ENCODE data around the gene CNOT2. TPM values are rescaled to one million over a fixed set of nuclear protein-coding genes. Genes with fewer than 3 reads are reported as not detected.
A peak's percentile ranks its signal among the peaks of the same experiment; 100 is the strongest.

Gene CNOT2
- total RNA-seq, 2 experiments from 2014 or later, result 121 to 123 TPM

DNA sequence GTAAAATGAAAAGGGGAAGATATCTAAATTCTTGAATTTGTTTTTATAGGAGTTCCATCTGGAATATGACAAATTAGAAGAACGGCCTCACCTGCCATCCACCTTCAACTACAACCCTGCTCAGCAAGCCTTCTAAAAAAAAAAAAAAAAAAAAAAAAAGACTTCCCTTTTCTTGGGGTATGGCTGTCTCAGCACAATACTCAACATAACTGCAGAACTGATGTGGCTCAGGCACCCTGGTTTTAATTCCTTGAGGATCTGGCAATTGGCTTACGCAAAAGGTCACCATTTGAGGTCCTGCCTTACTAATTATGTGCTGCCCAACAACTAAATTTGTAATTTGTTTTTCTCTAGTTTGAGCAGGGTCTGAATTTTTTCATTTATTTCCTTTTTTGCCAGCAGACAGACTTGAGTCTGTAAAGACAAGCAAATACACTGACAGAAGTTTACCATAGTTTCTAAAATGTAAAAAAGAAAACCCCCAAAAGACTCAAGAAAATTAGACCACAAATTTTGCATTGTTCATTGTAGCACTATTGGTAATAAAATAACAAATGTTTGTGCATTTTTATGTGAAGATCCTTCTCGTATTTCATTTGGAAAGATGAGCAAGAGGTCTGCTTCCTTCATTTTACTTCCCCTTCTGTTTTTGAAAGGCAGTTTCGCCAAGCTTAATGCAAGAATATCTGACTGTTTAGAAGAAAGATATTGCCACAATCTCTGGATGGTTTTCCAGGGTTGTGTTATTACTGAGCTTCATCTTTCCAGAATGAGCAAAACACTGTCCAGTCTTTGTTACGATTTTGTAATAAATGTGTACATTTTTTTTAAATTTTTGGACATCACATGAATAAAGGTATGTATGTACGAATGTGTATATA lies 110.8 kb downstream of the CNOT2 start:
- Histone ChIP-seq H3K9me3 (ENCODE audit: low read length) (no peaks in the 10 kb centered on the region), H3K4me3 (ENCODE audit: low read depth, low read length, poor library complexity, severe bottlenecking) (no peak overlapping the region), H3K4me1 (ENCODE audit: insufficient read depth, low read length, poor library complexity, severe bottlenecking) (no peaks in the 10 kb centered on the region), H3K9me2 (ENCODE audit: insufficient read depth, low read length) (no peaks in the 10 kb centered on the region), H4K20me1 (ENCODE audit: insufficient read depth, low read length) (no peaks in the 10 kb centered on the region), H3K79me2 (ENCODE audit: insufficient read depth, low read depth, low read length) (no peaks in the 10 kb centered on the region), H2AFZ (ENCODE audit: low read length) (no peak overlapping the region), H3K27ac (ENCODE audit: low read depth, low read length, poor library complexity, severe bottlenecking) (no peak overlapping the region), H3K36me3 (ENCODE audit: insufficient read depth, low read length) (peaks cover 37% of the 10 kb centered on the region), H3K4me2 (ENCODE audit: low read length) (no peak overlapping the region)
- no peak for TF ChIP-seq EZH2phosphoT487 (IDR thresholded peaks at IDR 0.05; ENCODE audit: borderline replicate concordance, low read depth, low read length)
- TF ChIP-seq, protein P1, sequence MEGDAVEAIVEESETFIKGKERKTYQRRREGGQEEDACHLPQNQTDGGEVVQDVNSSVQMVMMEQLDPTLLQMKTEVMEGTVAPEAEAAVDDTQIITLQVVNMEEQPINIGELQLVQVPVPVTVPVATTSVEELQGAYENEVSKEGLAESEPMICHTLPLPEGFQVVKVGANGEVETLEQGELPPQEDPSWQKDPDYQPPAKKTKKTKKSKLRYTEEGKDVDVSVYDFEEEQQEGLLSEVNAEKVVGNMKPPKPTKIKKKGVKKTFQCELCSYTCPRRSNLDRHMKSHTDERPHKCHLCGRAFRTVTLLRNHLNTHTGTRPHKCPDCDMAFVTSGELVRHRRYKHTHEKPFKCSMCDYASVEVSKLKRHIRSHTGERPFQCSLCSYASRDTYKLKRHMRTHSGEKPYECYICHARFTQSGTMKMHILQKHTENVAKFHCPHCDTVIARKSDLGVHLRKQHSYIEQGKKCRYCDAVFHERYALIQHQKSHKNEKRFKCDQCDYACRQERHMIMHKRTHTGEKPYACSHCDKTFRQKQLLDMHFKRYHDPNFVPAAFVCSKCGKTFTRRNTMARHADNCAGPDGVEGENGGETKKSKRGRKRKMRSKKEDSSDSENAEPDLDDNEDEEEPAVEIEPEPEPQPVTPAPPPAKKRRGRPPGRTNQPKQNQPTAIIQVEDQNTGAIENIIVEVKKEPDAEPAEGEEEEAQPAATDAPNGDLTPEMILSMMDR (conservative IDR thresholded peaks at IDR 0.05; ENCODE audit: low read length), result no peak
- ChIA-PET POLR2A (no interaction called here), CTCF (ENCODE audit: unreplicated experiment) (no interaction called here)
- no peak for DNase-seq (ENCODE audit: low spot score)
- intact Hi-C loops (cut with micrococcal nuclease; ENCODE audit: unreplicated experiment), result no loop called here
- BruUV-seq (replicated peaks), result TSS peak; percentile 12

DNA sequence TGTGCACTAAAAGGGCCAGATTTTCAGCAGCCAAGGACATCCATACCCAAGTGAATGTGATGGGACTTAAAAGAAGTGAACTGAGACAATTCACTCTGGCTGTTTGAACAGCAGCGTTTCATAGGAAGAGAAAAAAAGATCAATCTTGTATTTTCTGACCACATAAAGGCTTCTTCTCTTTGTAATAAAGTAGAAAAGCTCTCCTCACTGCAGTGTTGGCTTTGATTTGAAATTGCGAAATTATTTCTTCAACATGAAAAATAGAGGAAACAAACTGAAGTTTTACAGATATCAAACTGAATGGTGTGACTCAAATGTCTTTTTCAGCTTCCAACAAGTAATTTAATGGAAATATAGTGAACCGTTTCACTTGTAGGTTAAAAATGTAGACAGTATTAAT lies 111.6 kb downstream of the CNOT2 start:
- Histone ChIP-seq H2AFZ (ENCODE audit: low read length) (no peak overlapping the region), H3K27ac (ENCODE audit: low read depth, low read length, poor library complexity, severe bottlenecking) (no peak overlapping the region), H3K4me3 (ENCODE audit: low read depth, low read length, poor library complexity, severe bottlenecking) (no peak overlapping the region), H3K4me1 (ENCODE audit: insufficient read depth, low read length, poor library complexity, severe bottlenecking) (no peaks in the 10 kb centered on the region), H3K9me3 (ENCODE audit: low read length) (no peaks in the 10 kb centered on the region), H4K20me1 (ENCODE audit: insufficient read depth, low read length) (no peaks in the 10 kb centered on the region), H3K9me2 (ENCODE audit: insufficient read depth, low read length) (no peaks in the 10 kb centered on the region), H3K4me2 (ENCODE audit: low read length) (no peak overlapping the region), H3K36me3 (ENCODE audit: insufficient read depth, low read length) (peaks cover 35% of the 10 kb centered on the region), H3K79me2 (ENCODE audit: insufficient read depth, low read depth, low read length) (no peaks in the 10 kb centered on the region)
- no TSS peak for BruUV-seq (replicated peaks)
- no peak for TF ChIP-seq EZH2phosphoT487 (IDR thresholded peaks at IDR 0.05; ENCODE audit: borderline replicate concordance, low read depth, low read length)
- TF ChIP-seq, protein P1 (conservative IDR thresholded peaks at IDR 0.05; ENCODE audit: low read length), result no peak
- ChIA-PET POLR2A (interaction anchor here (0.7 kb wide), 1 partner anchor 1290 kb away, joined by 3 read pairs; no protein-coding TSS in a partner anchor), CTCF (ENCODE audit: unreplicated experiment) (no interaction called here)
- no peak for DNase-seq (ENCODE audit: low spot score)
- intact Hi-C loops (cut with micrococcal nuclease; ENCODE audit: unreplicated experiment), result no loop called here

DNA sequence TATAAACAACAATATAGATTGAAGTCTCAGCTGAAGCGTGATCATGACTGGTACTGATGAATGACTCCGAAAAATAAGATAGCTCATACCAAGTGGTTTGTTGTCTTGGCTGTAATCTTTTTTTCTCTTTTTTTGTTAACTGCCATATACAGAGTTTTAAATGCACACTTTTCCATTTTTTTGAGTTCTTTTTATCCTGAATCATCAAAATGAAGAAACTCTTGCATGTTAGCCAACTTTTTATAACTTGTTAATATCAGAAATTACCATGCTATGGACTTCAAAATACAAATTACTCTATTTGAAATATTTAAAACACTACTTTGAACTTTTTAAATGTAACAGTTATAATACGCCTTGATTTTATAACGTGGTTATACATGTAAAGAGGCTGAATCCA lies 112.7 kb downstream of the CNOT2 start:
- Histone ChIP-seq H3K4me2 (ENCODE audit: low read length) (no peak overlapping the region), H3K27ac (ENCODE audit: low read depth, low read length, poor library complexity, severe bottlenecking) (no peak overlapping the region), H2AFZ (ENCODE audit: low read length) (no peak overlapping the region), H3K9me2 (ENCODE audit: insufficient read depth, low read length) (no peaks in the 10 kb centered on the region), H3K79me2 (ENCODE audit: insufficient read depth, low read depth, low read length) (no peaks in the 10 kb centered on the region), H3K9me3 (ENCODE audit: low read length) (no peaks in the 10 kb centered on the region), H3K4me3 (ENCODE audit: low read depth, low read length, poor library complexity, severe bottlenecking) (no peak overlapping the region), H4K20me1 (ENCODE audit: insufficient read depth, low read length) (no peaks in the 10 kb centered on the region), H3K36me3 (ENCODE audit: insufficient read depth, low read length) (peaks cover 26% of the 10 kb centered on the region), H3K4me1 (ENCODE audit: insufficient read depth, low read length, poor library complexity, severe bottlenecking) (no peaks in the 10 kb centered on the region)
- CTCF ChIA-PET (ENCODE audit: unreplicated experiment), result no interaction called here
- BruUV-seq (replicated peaks), result no TSS peak
- TF ChIP-seq, protein P1 (conservative IDR thresholded peaks at IDR 0.05; ENCODE audit: low read length), result no peak
- no peak for TF ChIP-seq EZH2phosphoT487 (IDR thresholded peaks at IDR 0.05; ENCODE audit: borderline replicate concordance, low read depth, low read length)
- POLR2A ChIA-PET, result interaction anchor here (0.6 to 2.6 kb wide), 11 partner anchors 8 to 645 kb away, joined by 3 to 9 read pairs (median 4); partner anchors contain the start of gene KCNMB4
- intact Hi-C loops (cut with micrococcal nuclease; ENCODE audit: unreplicated experiment), result no loop called here
- DNase-seq (ENCODE audit: low spot score), result no peak

All from OCI-LY7 (cell line).